Activated CD4-positive, CD25-positive, alpha-beta regulatory T cell (primary cell): ENCODE results near the gene ZNF320.
A peak's percentile ranks its signal among the peaks of the same experiment; 100 is the strongest.
"Not testable (repeated sequence)": the region's sequence is repeated elsewhere in the genome, so short reads cannot be mapped to it uniquely, and the experiment has no call there.

Experiments
- DNase-seq, 4 experiments: peaks; one replicate each; lab custom pipeline; 2025; lab: John Stamatoyannopoulos, UW

The ZNF320 gene

GRCh38 chr19:52922841-52923777 is 25.7 kb upstream of the ZNF320 start, which contains the start of gene ZNF888:
TSS of gene ZNF888 (minus strand) at chr19:52923428. CDS start at chr19:52917873, 5,555 bp downstream.
- DNase-seq: peak; percentile 71 to 79 (median 78)

GRCh38 chr19:52917531-52917930 is 20.1 kb upstream of the ZNF320 start:
- DNase-seq: no peak

- no peak for DNase-seq
These were observed 13.2 kb upstream of the ZNF320 start for GRCh38 chr19:52910648-52911047.

GRCh38 chr19:52904052-52904780 is 6.8 kb upstream of the ZNF320 start:
- DNase-seq: not testable (repeated sequence)

GRCh38 chr19:52901842-52902241 is 4.4 kb upstream of the ZNF320 start:
- DNase-seq: no peak

- DNase-seq: not testable (repeated sequence)
These were observed 1.2 kb upstream of the ZNF320 start for GRCh38 chr19:52898596-52898995.

- no peak for DNase-seq
These were observed 666 bp upstream of the ZNF320 start for GRCh38 chr19:52898101-52898500.

- no peak for DNase-seq
These were observed 851 bp downstream of the ZNF320 start for GRCh38 chr19:52896431-52897137.

GRCh38 chr19:52891336-52891735 is 6.1 kb downstream of the ZNF320 start:
- no peak for DNase-seq

GRCh38 chr19:52889931-52890330 is 7.5 kb downstream of the ZNF320 start:
- DNase-seq: no peak

GRCh38 chr19:52889076-52889475 is 8.4 kb downstream of the ZNF320 start:
- no peak for DNase-seq

GRCh38 chr19:52880895-52881389 is 16.5 kb downstream of the ZNF320 start:
- no peak for DNase-seq

GRCh38 chr19:52872996-52873395 is 24.4 kb downstream of the ZNF320 start:
- DNase-seq: not testable (repeated sequence)

- DNase-seq: no peak
These were observed 26.0 kb downstream of the ZNF320 start for GRCh38 chr19:52871466-52871865.

GRCh38 chr19:52868031-52868430 is 29.4 kb downstream of the ZNF320 start:
- DNase-seq: not testable (repeated sequence)

- peak; percentile 29 to 49 (median 43) for DNase-seq
These were observed 39.9 kb downstream of the ZNF320 start, which contains the start of gene ZNF468 for GRCh38 chr19:52857378-52858191. TSS of gene ZNF468 (minus strand) at chr19:52857619. CDS start at chr19:52854272, 3,347 bp downstream.

- not testable (repeated sequence) for DNase-seq
These were observed 40.7 kb downstream of the ZNF320 start for GRCh38 chr19:52856540-52857377.
